CD14-positive monocyte (primary cell): Measurements from ENCODE around the gene MPRIP. TPM values are rescaled to one million over a fixed set of nuclear protein-coding genes. Genes with fewer than 3 reads are reported as not detected.

ENCODE experiments used
- DNase-seq, 3 donors: peaks; one replicate each; pipeline ENCODE4 v3.0.0-alpha.2; 2011 to 2022
- H2AFZ ChIP-seq: 2 replicates; pipeline ENCODE4 v1.6.0; 2012; ENCODE audit warnings: mild to moderate bottlenecking, low read depth, low read length, inconsistent platforms; ENCODE audit not compliant: insufficient read depth, poor library complexity, severe bottlenecking
- H3K27ac ChIP-seq, 2 donors: 1 replicate in 1 of 2; 2 replicates in 1 of 2; pipeline ENCODE4 v1.5.1; 2012 to 2013; ENCODE audit warnings: low read length in 2 of 2, control low read depth in 1 of 2, inconsistent platforms in 1 of 2, low read depth in 1 of 2, mild to moderate bottlenecking in 1 of 2
- H3K27me3 ChIP-seq, 2 donors: one replicate each; pipeline versions ENCODE4 v1.6.0 to v1.6.1; 2011 to 2013; ENCODE audit warnings: low read length in 2 of 2; ENCODE audit not compliant: control insufficient read depth in 2 of 2, insufficient read depth in 2 of 2
- H3K36me3 ChIP-seq, 2 donors: replicated peaks in 1 of 2; 1 replicate in 1 of 2; 2 replicates in 1 of 2; pipeline versions ENCODE4 v1.5.1 to v1.6.1; 2012 to 2013; ENCODE audit warnings: low read length in 2 of 2, control low read depth in 1 of 2, inconsistent platforms in 1 of 2, mild to moderate bottlenecking in 1 of 2; ENCODE audit not compliant: insufficient read depth in 2 of 2, control insufficient read depth in 1 of 2
- H3K4me1 ChIP-seq, 2 donors: 1 replicate in 1 of 2; 2 replicates in 1 of 2; pipeline versions ENCODE4 v1.5.1 to v1.6.1; 2012 to 2013; ENCODE audit warnings: low read length in 2 of 2, control low read depth in 1 of 2, inconsistent platforms in 1 of 2, mild to moderate bottlenecking in 1 of 2, moderate library complexity in 1 of 2; ENCODE audit not compliant: insufficient read depth in 2 of 2, control insufficient read depth in 1 of 2
- H3K4me2 ChIP-seq: replicated peaks from 2 replicates; pipeline ENCODE3; 2012; ENCODE audit warnings: low read length, moderate library complexity, mild to moderate bottlenecking; ENCODE audit not compliant: poor library complexity, severe bottlenecking; ENCODE audit errors: extremely low read depth
- H3K4me3 ChIP-seq, 3 experiments: fragments of 200-600 bp in 1 of 3; sonication (generic) in 1 of 3; replicated peaks in 1 of 3; 1 replicate in 2 of 3; 2 replicates in 1 of 3; pipeline ENCODE4 v1.5.1; 2011 to 2013; ENCODE audit warnings: low read length in 3 of 3, mild to moderate bottlenecking in 3 of 3, control low read depth in 2 of 3, low read depth in 2 of 3, inconsistent platforms in 1 of 3, moderate library complexity in 1 of 3
- H3K79me2 ChIP-seq: 2 replicates; pipeline ENCODE4 v1.6.0; 2012; ENCODE audit warnings: mild to moderate bottlenecking, control low read depth, inconsistent platforms, low read length, moderate library complexity; ENCODE audit not compliant: insufficient read depth
- H3K9ac ChIP-seq: 2 replicates; pipeline ENCODE4 v1.6.0; 2017; ENCODE audit warnings: low read length, mild to moderate bottlenecking; ENCODE audit not compliant: insufficient read depth, poor library complexity, severe bottlenecking
- H3K9me3 ChIP-seq, 2 donors: replicated peaks in 1 of 2; 1 replicate in 1 of 2; 2 replicates in 1 of 2; pipeline versions ENCODE4 v1.5.1 to v1.6.1; 2012 to 2013; ENCODE audit warnings: low read length in 2 of 2, control low read depth in 1 of 2; ENCODE audit not compliant: control insufficient read depth in 1 of 2, insufficient read depth in 1 of 2
- H4K20me1 ChIP-seq: 2 replicates; pipeline ENCODE4 v1.6.0; 2012; ENCODE audit warnings: mild to moderate bottlenecking, low read length, control low read depth, moderate library complexity; ENCODE audit not compliant: insufficient read depth
- H3K27ac Mint-ChIP-seq, 7 donors: one replicate each; pipeline ENCODE4 v1.8.0; 2020; ENCODE audit warnings: mild to moderate bottlenecking in 7 of 7, mixed read lengths in 7 of 7, moderate library complexity in 6 of 7, inconsistent platforms in 2 of 7
- H3K27me3 Mint-ChIP-seq, 3 donors: one replicate each; pipeline ENCODE4 v1.8.0; 2021 to 2022; ENCODE audit warnings: low read depth in 3 of 3, mild to moderate bottlenecking in 3 of 3, mixed read lengths in 3 of 3, moderate library complexity in 3 of 3, inconsistent platforms in 1 of 3
- H3K36me3 Mint-ChIP-seq, 2 donors: one replicate each; pipeline ENCODE4 v1.8.0; 2020; ENCODE audit warnings: mixed read lengths in 2 of 2, inconsistent platforms in 1 of 2, mild to moderate bottlenecking in 1 of 2
- H3K4me1 Mint-ChIP-seq: one replicate; pipeline ENCODE4 v1.8.0; 2020; ENCODE audit warnings: mild to moderate bottlenecking, mixed read lengths
- H3K4me3 Mint-ChIP-seq, 2 donors: one replicate each; pipeline ENCODE4 v1.8.0; 2020; ENCODE audit warnings: mild to moderate bottlenecking in 2 of 2, mixed read lengths in 2 of 2, moderate library complexity in 1 of 2
- H3K9me3 Mint-ChIP-seq, 7 donors: one replicate each; pipeline ENCODE4 v1.8.0; 2020 to 2022; ENCODE audit warnings: mixed read lengths in 7 of 7, mild to moderate bottlenecking in 6 of 7, moderate library complexity in 6 of 7, inconsistent platforms in 2 of 7
- CTCF ChIP-seq: fragments of 200-600 bp; IDR thresholded peaks from one replicate; pipeline ENCODE4 v1.8.0; 2022; ENCODE audit warnings: antibody characterized with exemption, mild to moderate bottlenecking
- WGBS: methylation state at CpG from one replicate; pipeline ENCODE4 v1.1.5; 2013; ENCODE audit warnings: missing lambda C conversion rate; ENCODE audit not compliant: insufficient coverage; 5-methylcytosine and 5-hydroxymethylcytosine counted together
- intact Hi-C, 2 donors: fragments of 100-400 bp; cut with micrococcal nuclease; formaldehyde crosslinking; loops; one replicate each; pipeline versions ENCODE4 v1.15.0 to v1.15.1; 2023
- polyA plus RNA-seq, 3 donors: library from polyadenylated mRNA; depleted of rRNA in 1 of 3; unstranded in 2 of 3; stranded (reverse) in 1 of 3; fragments of 300-500 nt in 2 of 3; fragments of >200 nt in 1 of 3; fragmentation: Illumina TruSeq in 2 of 3; gene quantifications; 1 replicate in 2 of 3; 2 replicates in 1 of 3; pipeline ENCODE4 v1.2.3, GENCODE V29; 2012 to 2021

Gene MPRIP
- polyA plus RNA-seq, 3 donors = 2.0 to 48.7 (median 2.5) TPM

GRCh38 chr17:17216236-17216635 is 174.0 kb downstream of the MPRIP start:
- peaks cover 48% of the 10 kb centered on the region for H4K20me1 ChIP-seq
- no peak overlapping the region for H3K27ac ChIP-seq
- Mint-ChIP-seq H3K4me1 (no peaks in the 10 kb centered on the region), H3K27me3 (peaks cover 0 to 1% (median 0%) of the 10 kb centered on the region in 3 donors), H3K4me3 (no peak overlapping the region), H3K9me3 (no peaks in the 10 kb centered on the region), H3K27ac (no peak overlapping the region), H3K36me3 (peaks cover 87 to 99% of the 10 kb centered on the region in 2 donors)
- no peaks in the 10 kb centered on the region for H3K27me3 ChIP-seq
- no peak overlapping the region for H3K9ac ChIP-seq
- no peak for DNase-seq
- TF ChIP-seq CTCF = no peak
- no peak overlapping the region for H3K4me3 ChIP-seq
- H3K4me2 ChIP-seq = no peak overlapping the region
- no peak overlapping the region for H2AFZ ChIP-seq
- WGBS = 94% methylated on average over 7 of the region's 17 CpGs
- peaks cover 91 to 97% of the 10 kb centered on the region in 2 donors for H3K36me3 ChIP-seq
- intact Hi-C loops = no loop called here
- H3K4me1 ChIP-seq = no peaks in the 10 kb centered on the region
- H3K79me2 ChIP-seq = no peaks in the 10 kb centered on the region
- H3K9me3 ChIP-seq = no peaks in the 10 kb centered on the region

- Mint-ChIP-seq H3K36me3 (peaks cover 89 to 99% of the 10 kb centered on the region in 2 donors), H3K27me3 (peaks cover 0 to 1% (median 0%) of the 10 kb centered on the region in 3 donors), H3K27ac (no peak overlapping the region), H3K4me1 (no peaks in the 10 kb centered on the region), H3K4me3 (no peak overlapping the region), H3K9me3 (no peaks in the 10 kb centered on the region)
- no peaks in the 10 kb centered on the region for H3K9me3 ChIP-seq
- no peak overlapping the region for H3K4me3 ChIP-seq
- H3K27me3 ChIP-seq = no peaks in the 10 kb centered on the region
- TF ChIP-seq CTCF = no peak
- H3K27ac ChIP-seq = no peak overlapping the region
- H3K36me3 ChIP-seq = peaks cover 92 to 97% of the 10 kb centered on the region in 2 donors
- 99% methylated on average over 14 of the region's 16 CpGs for WGBS
- no peaks in the 10 kb centered on the region for H3K4me1 ChIP-seq
- no peak overlapping the region for H3K4me2 ChIP-seq
- intact Hi-C loops = no loop called here
- no peak overlapping the region for H2AFZ ChIP-seq
- no peaks in the 10 kb centered on the region for H3K79me2 ChIP-seq
- no peak overlapping the region for H3K9ac ChIP-seq
- H4K20me1 ChIP-seq = peaks cover 50% of the 10 kb centered on the region
- DNase-seq = no peak
Measured at GRCh38 chr17:17216776-17217175, 174.5 kb downstream of the MPRIP start.
